HEK293 (cell line): ENCODE results near the gene IRF3.

ENCODE experiments used
- BCL11B ChIP-seq: fragments of 450-650 bp; formaldehyde crosslinking; IDR thresholded peaks from 2 replicates; pipeline ENCODE4 v1.5.1; 2016; ENCODE audit warnings: low read depth, missing biosample characterization, missing genetic modification characterization
- GLI4 ChIP-seq: fragments of 450-650 bp; formaldehyde crosslinking; IDR thresholded peaks from 2 replicates; pipeline ENCODE4 v1.5.1; 2016; ENCODE audit warnings: missing biosample characterization, missing genetic modification characterization
- GLIS2 ChIP-seq: fragments of 450-650 bp; formaldehyde crosslinking; IDR thresholded peaks from 2 replicates; pipeline ENCODE4 v1.5.1; 2016; ENCODE audit warnings: missing biosample characterization, missing genetic modification characterization
- MEIS1 ChIP-seq: sonication (generic); formaldehyde crosslinking; IDR thresholded peaks from 2 replicates; pipeline ENCODE4 v1.8.1; 2022; ENCODE audit warnings: missing genetic modification reagents, mild to moderate bottlenecking, borderline replicate concordance
- REPIN1 ChIP-seq: fragments of 450-650 bp; formaldehyde crosslinking; IDR thresholded peaks from 2 replicates; pipeline ENCODE4 v1.5.1; 2017; ENCODE audit warnings: missing biosample characterization, missing genetic modification characterization, low read depth
- ZBTB21 ChIP-seq: fragments of 450-650 bp; formaldehyde crosslinking; IDR thresholded peaks from 2 replicates; pipeline ENCODE4 v1.5.1; 2017; ENCODE audit warnings: missing biosample characterization, missing genetic modification characterization
- ZEB2 ChIP-seq: fragments of 450-650 bp; formaldehyde crosslinking; IDR thresholded peaks from 2 replicates; pipeline ENCODE4 v1.5.1; 2016; ENCODE audit warnings: missing biosample characterization, missing genetic modification characterization
- ZNF133 ChIP-seq: fragments of 450-650 bp; formaldehyde crosslinking; IDR thresholded peaks from 2 replicates; pipeline ENCODE4 v1.5.1; 2016; ENCODE audit warnings: missing biosample characterization, missing genetic modification characterization
- ZNF138 ChIP-seq: fragments of 450-650 bp; formaldehyde crosslinking; IDR thresholded peaks from 2 replicates; pipeline ENCODE4 v1.5.1; 2016; ENCODE audit warnings: missing biosample characterization, missing genetic modification characterization, borderline replicate concordance
- ZNF146 ChIP-seq: fragments of 450-650 bp; formaldehyde crosslinking; IDR thresholded peaks from 2 replicates; pipeline ENCODE4 v1.5.1; 2016; ENCODE audit warnings: missing biosample characterization, missing genetic modification characterization
- ZNF239 ChIP-seq: fragments of 450-650 bp; formaldehyde crosslinking; IDR thresholded peaks from 2 replicates; pipeline ENCODE4 v1.5.1; 2016; ENCODE audit warnings: missing biosample characterization, missing genetic modification characterization
- ZNF292 ChIP-seq: fragments of 450-650 bp; formaldehyde crosslinking; IDR thresholded peaks from 2 replicates; pipeline ENCODE4 v1.5.1; 2016; ENCODE audit warnings: low read depth, missing biosample characterization, missing genetic modification characterization, borderline replicate concordance
- ZNF311 ChIP-seq: fragments of 450-650 bp; formaldehyde crosslinking; IDR thresholded peaks from 2 replicates; pipeline ENCODE4 v1.5.1; 2017; ENCODE audit warnings: missing biosample characterization, missing genetic modification characterization, borderline replicate concordance
- ZNF341 ChIP-seq: fragments of 450-650 bp; formaldehyde crosslinking; IDR thresholded peaks from 2 replicates; pipeline ENCODE4; 2016; ENCODE audit warnings: low read depth, missing biosample characterization, missing genetic modification characterization
- ZNF354C ChIP-seq: fragments of 450-650 bp; formaldehyde crosslinking; IDR thresholded peaks from 2 replicates; pipeline ENCODE4 v1.5.1; 2016; ENCODE audit warnings: missing biosample characterization, missing genetic modification characterization, low read depth, borderline replicate concordance
- ZNF391 ChIP-seq: fragments of 450-650 bp; formaldehyde crosslinking; IDR thresholded peaks from 2 replicates; pipeline ENCODE4 v1.5.1; 2016; ENCODE audit warnings: low read depth, missing biosample characterization, missing genetic modification characterization, borderline replicate concordance
- ZNF585B ChIP-seq: fragments of 450-650 bp; formaldehyde crosslinking; IDR thresholded peaks from 2 replicates; pipeline ENCODE4 v1.5.1; 2016; ENCODE audit warnings: missing biosample characterization, missing genetic modification characterization
- ZNF621 ChIP-seq: fragments of 450-650 bp; formaldehyde crosslinking; IDR thresholded peaks from 2 replicates; pipeline ENCODE4 v1.5.1; 2017; ENCODE audit warnings: missing biosample characterization, missing genetic modification characterization
- ZNF624 ChIP-seq: fragments of 450-650 bp; formaldehyde crosslinking; IDR thresholded peaks from 2 replicates; pipeline ENCODE4 v1.5.1; 2017; ENCODE audit warnings: missing biosample characterization, missing genetic modification characterization
- ZNF626 ChIP-seq: fragments of 450-650 bp; sonication (Bioruptor Pico); formaldehyde crosslinking; IDR thresholded peaks from 2 replicates; pipeline ENCODE4 v1.5.1; 2018; ENCODE audit warnings: missing biosample characterization, missing genetic modification characterization, inconsistent platforms
- ZNF629 ChIP-seq: fragments of 450-650 bp; formaldehyde crosslinking; IDR thresholded peaks from 2 replicates; pipeline ENCODE4 v1.5.1; 2017; ENCODE audit warnings: missing biosample characterization, missing genetic modification characterization
- ZNF670 ChIP-seq: fragments of 450-650 bp; formaldehyde crosslinking; IDR thresholded peaks from 2 replicates; pipeline ENCODE4 v1.5.1; 2016; ENCODE audit warnings: missing biosample characterization, missing genetic modification characterization, low read depth
- ZNF747 ChIP-seq: fragments of 450-650 bp; formaldehyde crosslinking; IDR thresholded peaks from 2 replicates; pipeline ENCODE4 v1.5.1; 2016; ENCODE audit warnings: missing biosample characterization, missing genetic modification characterization
- ZNF785 ChIP-seq: fragments of 450-650 bp; formaldehyde crosslinking; IDR thresholded peaks from 2 replicates; pipeline ENCODE4 v1.5.1; 2016; ENCODE audit warnings: missing biosample characterization, missing genetic modification characterization
- TF ChIP-seq, protein P1 (sequence below): fragments of 450-650 bp; formaldehyde crosslinking; IDR thresholded peaks from 2 replicates; pipeline ENCODE4 v1.5.1; 2016; ENCODE audit warnings: missing biosample characterization, missing genetic modification characterization
- TF ChIP-seq, protein P2 (sequence below): fragments of 450-650 bp; formaldehyde crosslinking; IDR thresholded peaks from 2 replicates; pipeline ENCODE4 v1.5.1; 2016; ENCODE audit warnings: missing biosample characterization, missing genetic modification characterization
- TF ChIP-seq, protein P3 (sequence below): fragments of 450-650 bp; formaldehyde crosslinking; IDR thresholded peaks from 2 replicates; pipeline ENCODE4 v1.5.1; 2016; ENCODE audit warnings: missing biosample characterization, missing genetic modification characterization, low read depth
- TF ChIP-seq, protein P4 (sequence below): fragments of 450-650 bp; formaldehyde crosslinking; IDR thresholded peaks from 2 replicates; pipeline ENCODE4 v1.5.1; 2016; ENCODE audit warnings: missing biosample characterization, missing genetic modification characterization
- TF ChIP-seq, protein P5 (sequence below): fragments of 450-650 bp; formaldehyde crosslinking; IDR thresholded peaks from 2 replicates; pipeline ENCODE4 v1.5.1; 2016; ENCODE audit warnings: missing biosample characterization, missing genetic modification characterization
- TF ChIP-seq, protein P6 (sequence below): fragments of 450-650 bp; formaldehyde crosslinking; IDR thresholded peaks from 2 replicates; pipeline ENCODE4 v1.5.1; 2016; ENCODE audit warnings: missing biosample characterization, missing genetic modification characterization

IRF3 gene

DNA sequence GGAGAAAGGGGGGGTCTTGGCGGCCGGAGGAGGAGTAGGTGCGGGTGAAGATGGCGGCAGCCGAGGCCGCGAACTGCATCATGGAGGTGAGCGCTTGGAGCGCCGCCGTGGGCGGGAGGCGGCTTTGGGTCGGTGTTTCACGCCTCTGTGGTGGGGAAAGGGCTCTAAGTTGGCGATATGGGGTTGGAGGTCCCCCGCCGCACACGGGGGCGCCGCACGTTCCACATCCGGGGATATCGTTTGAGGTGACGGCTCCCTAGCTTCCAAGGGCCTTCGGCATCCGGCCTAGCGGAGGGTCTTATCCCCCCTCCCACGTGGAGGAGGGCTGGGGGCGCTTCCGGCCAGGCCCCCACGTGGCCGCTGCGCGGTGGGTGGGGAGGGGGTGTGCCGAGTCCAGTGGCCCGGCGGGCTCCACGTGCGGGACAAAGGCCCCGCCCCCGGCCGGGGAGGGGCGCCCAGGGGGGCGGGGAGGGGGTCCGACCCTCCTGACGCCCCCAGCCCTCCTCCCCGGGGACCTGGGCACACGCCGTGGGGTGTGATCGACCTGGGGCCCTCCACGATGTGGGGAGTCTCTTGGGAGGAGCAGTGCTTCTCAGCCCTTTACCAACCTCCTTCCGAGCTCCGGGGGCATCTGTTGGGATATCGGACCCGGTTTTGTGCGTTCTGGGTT, 11.7 kb upstream of the IRF3 start, which contains the start of gene PRMT1 (continued):
- TF ChIP-seq, protein P1, sequence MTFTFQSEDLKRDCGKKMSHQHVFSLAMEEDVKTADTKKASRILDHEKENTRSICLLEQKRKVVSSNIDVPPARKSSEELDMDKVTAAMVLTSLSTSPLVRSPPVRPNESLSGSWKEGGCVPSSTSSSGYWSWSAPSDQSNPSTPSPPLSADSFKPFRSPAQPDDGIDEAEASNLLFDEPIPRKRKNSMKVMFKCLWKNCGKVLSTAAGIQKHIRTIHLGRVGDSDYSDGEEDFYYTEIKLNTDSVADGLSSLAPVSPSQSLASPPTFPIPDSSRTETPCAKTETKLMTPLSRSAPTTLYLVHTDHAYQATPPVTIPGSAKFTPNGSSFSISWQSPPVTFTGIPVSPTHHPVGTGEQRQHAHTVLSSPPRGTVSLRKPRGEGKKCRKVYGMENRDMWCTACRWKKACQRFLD (tag by site-specific recombination): no peak
- TF ChIP-seq ZNF785 (tag by site-specific recombination): peak; percentile 65; the same call in 1 of the 2 replicates
- TF ChIP-seq BCL11B (tag by site-specific recombination): peak; percentile 99
- TF ChIP-seq ZNF391: no peak; the same call in 1 of the 2 replicates
- TF ChIP-seq, protein P2, sequence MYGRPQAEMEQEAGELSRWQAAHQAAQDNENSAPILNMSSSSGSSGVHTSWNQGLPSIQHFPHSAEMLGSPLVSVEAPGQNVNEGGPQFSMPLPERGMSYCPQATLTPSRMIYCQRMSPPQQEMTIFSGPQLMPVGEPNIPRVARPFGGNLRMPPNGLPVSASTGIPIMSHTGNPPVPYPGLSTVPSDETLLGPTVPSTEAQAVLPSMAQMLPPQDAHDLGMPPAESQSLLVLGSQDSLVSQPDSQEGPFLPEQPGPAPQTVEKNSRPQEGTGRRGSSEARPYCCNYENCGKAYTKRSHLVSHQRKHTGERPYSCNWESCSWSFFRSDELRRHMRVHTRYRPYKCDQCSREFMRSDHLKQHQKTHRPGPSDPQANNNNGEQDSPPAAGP: peak; percentile 63
- no peak; the same call in 1 of the 2 replicates for TF ChIP-seq ZBTB21 (tag by site-specific recombination)
- TF ChIP-seq ZNF354C (tag by site-specific recombination): no peak
- no peak for TF ChIP-seq GLI4 (tag by site-specific recombination)
- no peak for TF ChIP-seq ZNF146 (tag by site-specific recombination)
- no peak for TF ChIP-seq ZNF747
- no peak for TF ChIP-seq REPIN1 (tag by site-specific recombination)
- TF ChIP-seq ZNF629 (tag by site-specific recombination): no peak
- no peak for TF ChIP-seq ZNF585B (tag by site-specific recombination)
- TF ChIP-seq ZNF341: 0 out of 2 replicates have a peak, but pooled peaks have one; percentile 11
- no peak for TF ChIP-seq ZNF624 (tag by site-specific recombination)
- TF ChIP-seq, protein P3, sequence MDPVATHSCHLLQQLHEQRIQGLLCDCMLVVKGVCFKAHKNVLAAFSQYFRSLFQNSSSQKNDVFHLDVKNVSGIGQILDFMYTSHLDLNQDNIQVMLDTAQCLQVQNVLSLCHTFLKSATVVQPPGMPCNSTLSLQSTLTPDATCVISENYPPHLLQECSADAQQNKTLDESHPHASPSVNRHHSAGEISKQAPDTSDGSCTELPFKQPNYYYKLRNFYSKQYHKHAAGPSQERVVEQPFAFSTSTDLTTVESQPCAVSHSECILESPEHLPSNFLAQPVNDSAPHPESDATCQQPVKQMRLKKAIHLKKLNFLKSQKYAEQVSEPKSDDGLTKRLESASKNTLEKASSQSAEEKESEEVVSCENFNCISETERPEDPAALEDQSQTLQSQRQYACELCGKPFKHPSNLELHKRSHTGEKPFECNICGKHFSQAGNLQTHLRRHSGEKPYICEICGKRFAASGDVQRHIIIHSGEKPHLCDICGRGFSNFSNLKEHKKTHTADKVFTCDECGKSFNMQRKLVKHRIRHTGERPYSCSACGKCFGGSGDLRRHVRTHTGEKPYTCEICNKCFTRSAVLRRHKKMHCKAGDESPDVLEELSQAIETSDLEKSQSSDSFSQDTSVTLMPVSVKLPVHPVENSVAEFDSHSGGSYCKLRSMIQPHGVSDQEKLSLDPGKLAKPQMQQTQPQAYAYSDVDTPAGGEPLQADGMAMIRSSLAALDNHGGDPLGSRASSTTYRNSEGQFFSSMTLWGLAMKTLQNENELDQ (tag by site-specific recombination): no peak
- peak; percentile 92 for TF ChIP-seq GLIS2 (tag by site-specific recombination)
- no peak for TF ChIP-seq ZNF138 (tag by site-specific recombination)
- TF ChIP-seq ZNF133 (tag by site-specific recombination): no peak
- TF ChIP-seq ZNF311 (tag by site-specific recombination): no peak
- TF ChIP-seq, protein P4, sequence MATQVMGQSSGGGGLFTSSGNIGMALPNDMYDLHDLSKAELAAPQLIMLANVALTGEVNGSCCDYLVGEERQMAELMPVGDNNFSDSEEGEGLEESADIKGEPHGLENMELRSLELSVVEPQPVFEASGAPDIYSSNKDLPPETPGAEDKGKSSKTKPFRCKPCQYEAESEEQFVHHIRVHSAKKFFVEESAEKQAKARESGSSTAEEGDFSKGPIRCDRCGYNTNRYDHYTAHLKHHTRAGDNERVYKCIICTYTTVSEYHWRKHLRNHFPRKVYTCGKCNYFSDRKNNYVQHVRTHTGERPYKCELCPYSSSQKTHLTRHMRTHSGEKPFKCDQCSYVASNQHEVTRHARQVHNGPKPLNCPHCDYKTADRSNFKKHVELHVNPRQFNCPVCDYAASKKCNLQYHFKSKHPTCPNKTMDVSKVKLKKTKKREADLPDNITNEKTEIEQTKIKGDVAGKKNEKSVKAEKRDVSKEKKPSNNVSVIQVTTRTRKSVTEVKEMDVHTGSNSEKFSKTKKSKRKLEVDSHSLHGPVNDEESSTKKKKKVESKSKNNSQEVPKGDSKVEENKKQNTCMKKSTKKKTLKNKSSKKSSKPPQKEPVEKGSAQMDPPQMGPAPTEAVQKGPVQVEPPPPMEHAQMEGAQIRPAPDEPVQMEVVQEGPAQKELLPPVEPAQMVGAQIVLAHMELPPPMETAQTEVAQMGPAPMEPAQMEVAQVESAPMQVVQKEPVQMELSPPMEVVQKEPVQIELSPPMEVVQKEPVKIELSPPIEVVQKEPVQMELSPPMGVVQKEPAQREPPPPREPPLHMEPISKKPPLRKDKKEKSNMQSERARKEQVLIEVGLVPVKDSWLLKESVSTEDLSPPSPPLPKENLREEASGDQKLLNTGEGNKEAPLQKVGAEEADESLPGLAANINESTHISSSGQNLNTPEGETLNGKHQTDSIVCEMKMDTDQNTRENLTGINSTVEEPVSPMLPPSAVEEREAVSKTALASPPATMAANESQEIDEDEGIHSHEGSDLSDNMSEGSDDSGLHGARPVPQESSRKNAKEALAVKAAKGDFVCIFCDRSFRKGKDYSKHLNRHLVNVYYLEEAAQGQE (tag by site-specific recombination): peak; percentile 44; the same call in 1 of the 2 replicates
- TF ChIP-seq ZNF621 (tag by site-specific recombination): no peak
- TF ChIP-seq, protein P5, sequence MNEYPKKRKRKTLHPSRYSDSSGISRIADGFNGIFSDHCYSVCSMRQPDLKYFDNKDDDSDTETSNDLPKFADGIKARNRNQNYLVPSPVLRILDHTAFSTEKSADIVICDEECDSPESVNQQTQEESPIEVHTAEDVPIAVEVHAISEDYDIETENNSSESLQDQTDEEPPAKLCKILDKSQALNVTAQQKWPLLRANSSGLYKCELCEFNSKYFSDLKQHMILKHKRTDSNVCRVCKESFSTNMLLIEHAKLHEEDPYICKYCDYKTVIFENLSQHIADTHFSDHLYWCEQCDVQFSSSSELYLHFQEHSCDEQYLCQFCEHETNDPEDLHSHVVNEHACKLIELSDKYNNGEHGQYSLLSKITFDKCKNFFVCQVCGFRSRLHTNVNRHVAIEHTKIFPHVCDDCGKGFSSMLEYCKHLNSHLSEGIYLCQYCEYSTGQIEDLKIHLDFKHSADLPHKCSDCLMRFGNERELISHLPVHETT (tag by site-specific recombination): no peak
- no peak for TF ChIP-seq ZNF670 (tag by site-specific recombination)
- TF ChIP-seq ZEB2 (tag by site-specific recombination): peak; percentile 51; the same call in 1 of the 2 replicates
- TF ChIP-seq ZNF626 (tag by site-specific recombination): no peak
- TF ChIP-seq MEIS1 (CRISPR knock-in tag): no peak
- no peak for TF ChIP-seq ZNF239 (tag by site-specific recombination)
- TF ChIP-seq ZNF292 (tag by site-specific recombination): no peak
- TF ChIP-seq, protein P6, sequence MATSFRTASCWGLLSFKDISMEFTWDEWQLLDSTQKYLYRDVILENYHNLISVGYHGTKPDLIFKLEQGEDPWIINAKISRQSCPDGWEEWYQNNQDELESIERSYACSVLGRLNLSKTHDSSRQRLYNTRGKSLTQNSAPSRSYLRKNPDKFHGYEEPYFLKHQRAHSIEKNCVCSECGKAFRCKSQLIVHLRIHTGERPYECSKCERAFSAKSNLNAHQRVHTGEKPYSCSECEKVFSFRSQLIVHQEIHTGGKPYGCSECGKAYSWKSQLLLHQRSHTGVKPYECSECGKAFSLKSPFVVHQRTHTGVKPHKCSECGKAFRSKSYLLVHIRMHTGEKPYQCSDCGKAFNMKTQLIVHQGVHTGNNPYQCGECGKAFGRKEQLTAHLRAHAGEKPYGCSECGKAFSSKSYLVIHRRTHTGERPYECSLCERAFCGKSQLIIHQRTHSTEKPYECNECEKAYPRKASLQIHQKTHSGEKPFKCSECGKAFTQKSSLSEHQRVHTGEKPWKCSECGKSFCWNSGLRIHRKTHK (tag by site-specific recombination): no peak
